HG02943 (cell line): ENCODE measurements around the gene UBAP1L.
"Not testable (repeated sequence)": the region's sequence is repeated elsewhere in the genome, so short reads cannot be mapped to it uniquely, and the experiment has no call there.

Experiments
- ATAC-seq: cut with Tn5 transposase; IDR thresholded peaks from one replicate; pipeline ENCODE4 v1.9.1; 2021; ENCODE audit warnings: mild to moderate bottlenecking, low read depth, moderate library complexity; ENCODE audit not compliant: unreplicated experiment

Gene UBAP1L

GRCh38 chr15:65085990-65086679 lies 28.9 kb downstream of the UBAP1L start:
- ATAC-seq = no peak

GRCh38 chr15:65085207-65085753 lies 29.7 kb downstream of the UBAP1L start:
- no peak for ATAC-seq

GRCh38 chr15:65084500-65085206 lies 30.3 kb downstream of the UBAP1L start:
- ATAC-seq = no peak

- ATAC-seq = no peak
Measured at GRCh38 chr15:65083262-65083701, 31.7 kb downstream of the UBAP1L start.

GRCh38 chr15:65082303-65082953 lies 32.6 kb downstream of the UBAP1L start:
- ATAC-seq = no peak

GRCh38 chr15:65081758-65082157 lies 33.2 kb downstream of the UBAP1L start:
- ATAC-seq = no peak

GRCh38 chr15:65081270-65081669 lies 33.7 kb downstream of the UBAP1L start:
- ATAC-seq = no peak

- no peak for ATAC-seq
Measured at GRCh38 chr15:65079580-65079979, 35.4 kb downstream of the UBAP1L start.

GRCh38 chr15:65077981-65078352 lies 37.0 kb downstream of the UBAP1L start:
- ATAC-seq = no peak

- no peak for ATAC-seq
Measured at GRCh38 chr15:65077291-65077980, 37.6 kb downstream of the UBAP1L start.

- ATAC-seq = no peak
Measured at GRCh38 chr15:65076486-65077290, 38.3 kb downstream of the UBAP1L start, which contains the start of gene KBTBD13. KBTBD13 (plus strand) TSS chr15:65076746; CDS start chr15:65076816, 70 bp downstream.

GRCh38 chr15:65075607-65076395 lies 39.2 kb downstream of the UBAP1L start:
- not testable (repeated sequence) for ATAC-seq

- not testable (repeated sequence) for ATAC-seq
Measured at GRCh38 chr15:65074946-65075345, 40.1 kb downstream of the UBAP1L start.

- ATAC-seq = no peak
Measured at GRCh38 chr15:65072617-65073016, 42.4 kb downstream of the UBAP1L start.

- no peak for ATAC-seq
Measured at GRCh38 chr15:65072027-65072426, 43.0 kb downstream of the UBAP1L start.

- ATAC-seq = no peak
Measured at GRCh38 chr15:65071381-65071811, 43.6 kb downstream of the UBAP1L start.

- no peak for ATAC-seq
Measured at GRCh38 chr15:65069779-65070546, 45.0 kb downstream of the UBAP1L start.

- ATAC-seq = no peak
Measured at GRCh38 chr15:65069179-65069578, 45.8 kb downstream of the UBAP1L start.
